HG02678 (cell line): ENCODE results near the gene FAM135A.
"Not testable (repeated sequence)": the region's sequence is repeated elsewhere in the genome, so short reads cannot be mapped to it uniquely, and the experiment has no call there.

Source experiments
- ATAC-seq: cut with Tn5 transposase; IDR thresholded peaks from one replicate; pipeline ENCODE4 v1.9.1; 2021; ENCODE audit warnings: mild to moderate bottlenecking, moderate library complexity; ENCODE audit not compliant: unreplicated experiment

Gene FAM135A

GRCh38 chr6:70607371-70607770, 194.1 kb downstream of the FAM135A start:
- not testable (repeated sequence) for ATAC-seq

- ATAC-seq = not testable (repeated sequence)
Measured at GRCh38 chr6:70609181-70609580, 195.9 kb downstream of the FAM135A start.
